Progenitor cell of endocrine pancreas (in vitro differentiated cells): Measurements from ENCODE around the gene SETBP1. TPM values are rescaled to one million over a fixed set of nuclear protein-coding genes. Genes with fewer than 3 reads are reported as not detected.
A peak's percentile ranks its signal among the peaks of the same experiment; 100 is the strongest.

ENCODE experiments used
- DNase-seq: peaks from one replicate; pipeline ENCODE4 v3.0.0; 2021; ENCODE audit warnings: low spot score; ENCODE audit not compliant: unreplicated experiment
- H3K27ac Mint-ChIP-seq: 2 replicates; pipeline ENCODE4 v1.8.0; 2021; ENCODE audit warnings: mild to moderate bottlenecking, moderate library complexity, mixed read lengths
- H3K27me3 Mint-ChIP-seq: 2 replicates; pipeline ENCODE4 v1.8.0; 2021; ENCODE audit warnings: mixed read lengths
- H3K36me3 Mint-ChIP-seq: 2 replicates; pipeline ENCODE4 v1.8.0; 2022; ENCODE audit warnings: mixed read lengths; ENCODE audit not compliant: insufficient read depth
- H3K4me1 Mint-ChIP-seq: 2 replicates; pipeline ENCODE4 v1.8.0; 2021; ENCODE audit warnings: low read depth, mixed read lengths
- H3K4me3 Mint-ChIP-seq: 2 replicates; pipeline ENCODE4 v1.8.0; 2021; ENCODE audit warnings: low read depth, mild to moderate bottlenecking, moderate library complexity, mixed read lengths
- H3K9me3 Mint-ChIP-seq: 2 replicates; pipeline ENCODE4 v1.8.0; 2021; ENCODE audit warnings: low read depth, mixed read lengths
- total RNA-seq: library from RNA; stranded (reverse); gene quantifications from 2 replicates; pipeline ENCODE4 v1.2.1, GENCODE V29; 2021
- TF ChIP-seq, protein P1 (sequence below): fragments of 200-600 bp; sonication (generic); IDR thresholded peaks from one replicate; pipeline ENCODE4 v1.5.0; 2021; ENCODE audit warnings: antibody characterized with exemption, mild to moderate bottlenecking; ENCODE audit not compliant: unreplicated experiment

The SETBP1 gene
- total RNA-seq, 1 donor from 2014 or later: 30.8 TPM

- no peak for DNase-seq
- H3K27ac Mint-ChIP-seq: no peak overlapping the region
- peaks cover 10% of the 10 kb centered on the region for H3K27me3 Mint-ChIP-seq
- no peaks in the 10 kb centered on the region for H3K9me3 Mint-ChIP-seq
- TF ChIP-seq, protein P1, sequence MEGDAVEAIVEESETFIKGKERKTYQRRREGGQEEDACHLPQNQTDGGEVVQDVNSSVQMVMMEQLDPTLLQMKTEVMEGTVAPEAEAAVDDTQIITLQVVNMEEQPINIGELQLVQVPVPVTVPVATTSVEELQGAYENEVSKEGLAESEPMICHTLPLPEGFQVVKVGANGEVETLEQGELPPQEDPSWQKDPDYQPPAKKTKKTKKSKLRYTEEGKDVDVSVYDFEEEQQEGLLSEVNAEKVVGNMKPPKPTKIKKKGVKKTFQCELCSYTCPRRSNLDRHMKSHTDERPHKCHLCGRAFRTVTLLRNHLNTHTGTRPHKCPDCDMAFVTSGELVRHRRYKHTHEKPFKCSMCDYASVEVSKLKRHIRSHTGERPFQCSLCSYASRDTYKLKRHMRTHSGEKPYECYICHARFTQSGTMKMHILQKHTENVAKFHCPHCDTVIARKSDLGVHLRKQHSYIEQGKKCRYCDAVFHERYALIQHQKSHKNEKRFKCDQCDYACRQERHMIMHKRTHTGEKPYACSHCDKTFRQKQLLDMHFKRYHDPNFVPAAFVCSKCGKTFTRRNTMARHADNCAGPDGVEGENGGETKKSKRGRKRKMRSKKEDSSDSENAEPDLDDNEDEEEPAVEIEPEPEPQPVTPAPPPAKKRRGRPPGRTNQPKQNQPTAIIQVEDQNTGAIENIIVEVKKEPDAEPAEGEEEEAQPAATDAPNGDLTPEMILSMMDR: no peak
- peaks cover 2% of the 10 kb centered on the region for H3K4me1 Mint-ChIP-seq
- H3K4me3 Mint-ChIP-seq: no peak overlapping the region
- no peaks in the 10 kb centered on the region for H3K36me3 Mint-ChIP-seq
Observed at GRCh38 chr18:44671914-44672313, 8.8 kb upstream of the SETBP1 start.

DNA sequence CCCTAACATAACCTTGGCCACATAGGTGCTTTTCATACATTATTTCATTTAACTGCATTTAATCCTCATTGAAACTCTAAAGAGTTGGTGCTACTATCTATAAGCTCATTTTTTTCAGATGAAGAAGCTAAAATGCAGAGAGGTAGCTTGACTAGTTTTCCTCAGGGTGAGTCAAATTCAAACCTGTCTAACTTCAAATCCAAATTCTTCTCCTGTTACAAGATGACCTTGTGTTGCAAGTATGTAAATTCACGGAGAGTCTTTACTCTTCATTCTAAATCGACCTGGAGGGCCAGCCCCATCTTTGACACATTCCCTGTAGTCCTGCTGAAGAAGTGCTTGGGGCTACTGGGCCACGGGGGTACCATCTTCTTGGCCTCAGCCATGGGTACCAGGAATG, 8.2 kb upstream of the SETBP1 start:
- Mint-ChIP-seq H3K36me3 (no peaks in the 10 kb centered on the region), H3K4me3 (no peak overlapping the region), H3K9me3 (no peaks in the 10 kb centered on the region), H3K27me3 (peaks cover 10% of the 10 kb centered on the region), H3K4me1 (peaks cover 2% of the 10 kb centered on the region), H3K27ac (no peak overlapping the region)
- no peak for DNase-seq
- TF ChIP-seq, protein P1: no peak

GRCh38 chr18:44673256-44673880, 7.3 kb upstream of the SETBP1 start:
- DNase-seq: no peak
- H3K9me3 Mint-ChIP-seq: no peaks in the 10 kb centered on the region
- no peak overlapping the region for H3K4me3 Mint-ChIP-seq

GRCh38 chr18:44677933-44678332, 2.8 kb upstream of the SETBP1 start:
- H3K27me3 Mint-ChIP-seq: peaks cover 5% of the 10 kb centered on the region
- H3K4me3 Mint-ChIP-seq: peak overlapping the region; percentile 48
- H3K4me1 Mint-ChIP-seq: peaks cover 6% of the 10 kb centered on the region
- TF ChIP-seq, protein P1: no peak
- DNase-seq: no peak
- H3K27ac Mint-ChIP-seq: no peak overlapping the region
- no peaks in the 10 kb centered on the region for H3K36me3 Mint-ChIP-seq
- H3K9me3 Mint-ChIP-seq: no peaks in the 10 kb centered on the region

More at GRCh38 chr18:44673256-44673880, 7.3 kb upstream of the SETBP1 start:
- Mint-ChIP-seq H3K27ac (no peak overlapping the region), H3K36me3 (no peaks in the 10 kb centered on the region), H3K27me3 (peaks cover 10% of the 10 kb centered on the region), H3K4me1 (peaks cover 5% of the 10 kb centered on the region)
- TF ChIP-seq, protein P1: no peak

DNA sequence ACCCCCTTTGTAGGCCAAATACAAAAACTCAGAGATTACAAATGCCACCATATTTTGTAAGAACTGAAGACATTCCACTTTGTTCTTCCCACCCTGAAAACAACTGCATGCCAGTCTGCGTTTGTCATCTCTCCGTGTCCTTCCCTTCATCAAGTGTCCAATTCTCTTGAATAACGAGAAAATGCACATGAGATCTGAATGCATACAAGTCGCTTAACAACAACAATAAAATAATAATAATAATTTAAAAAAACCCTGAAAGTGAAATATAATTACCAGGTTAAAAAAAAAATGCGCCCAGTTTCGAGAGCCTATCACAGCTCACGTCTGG, 2.0 kb upstream of the SETBP1 start:
- Mint-ChIP-seq H3K36me3 (no peaks in the 10 kb centered on the region), H3K27me3 (peaks cover 2% of the 10 kb centered on the region), H3K4me1 (peaks cover 6% of the 10 kb centered on the region), H3K9me3 (no peaks in the 10 kb centered on the region), H3K4me3 (peak overlapping the region; percentile 48), H3K27ac (no peak overlapping the region)
- TF ChIP-seq, protein P1: no peak
- DNase-seq: no peak
